Spleen (tissue), 7 donors: ENCODE results near the gene RPL31.

Source experiments
- CTCF ChIP-seq, 11 experiments: fragments of 200-600 bp in 7 of 11; fragments of 450-650 bp in 4 of 11; sonication (generic) in 4 of 11; IDR thresholded peaks in 8 of 11; conservative IDR thresholded peaks in 3 of 11; 1 replicate in 7 of 11; 2 replicates in 4 of 11; pipeline versions ENCODE4 v1.4.0 to v1.8.0; 2016 to 2021; ENCODE audit warnings: antibody characterized with exemption in 11 of 11, inconsistent platforms in 4 of 11, mild to moderate bottlenecking in 1 of 11
- POLR2A ChIP-seq, 3 donors: fragments of 450-650 bp; IDR thresholded peaks; one replicate each; pipeline ENCODE4 v1.5.1; 2017; ENCODE audit warnings: antibody characterized with exemption in 3 of 3, mild to moderate bottlenecking in 1 of 3
- POLR2AphosphoS5 ChIP-seq, 3 donors: sonication (generic); formaldehyde crosslinking; IDR thresholded peaks; one replicate each; pipeline ENCODE4 v1.5.1; 2017; ENCODE audit warnings: antibody characterized with exemption in 3 of 3
- donor health status: DM: no; HTN: no; CAD: no; lungs with moderate emphysema.
- donor health status: DM: no; HTN: no; CAD: no.
- donor health status: DM: no; HTN: no; CAD: no.

- no peak for TF ChIP-seq CTCF (IDR thresholded peaks at IDR 0.05 in 8 of 11, conservative IDR thresholded peaks at IDR 0.05 in 3 of 11)
- no peak for TF ChIP-seq POLR2A (IDR thresholded peaks at IDR 0.05)
- TF ChIP-seq POLR2AphosphoS5 (IDR thresholded peaks at IDR 0.05), result no peak
Observed at GRCh38 chr2:101045330-101045729, 43.2 kb downstream of the RPL31 start.
